MM.1S (cell line): ENCODE data around the gene ARIH1.

Experiments used
- DNase-seq: peaks from one replicate; pipeline ENCODE4 v3.0.0-alpha.2; 2015
- H2AFZ ChIP-seq: fragments of 300-600 bp; sonication (generic); 2 replicates; pipeline ENCODE4 v1.6.0; 2016; ENCODE audit warnings: antibody characterized with exemption, low read length
- H3F3A ChIP-seq: fragments of 300-600 bp; sonication (generic); 2 replicates; pipeline ENCODE4 v1.6.1; 2016; ENCODE audit warnings: mild to moderate bottlenecking, antibody characterized with exemption, low read length, moderate library complexity, mixed read lengths; ENCODE audit not compliant: insufficient read depth
- H3K27ac ChIP-seq: fragments of 300-600 bp; sonication (generic); 2 replicates; pipeline ENCODE4 v1.5.1; 2016; ENCODE audit warnings: mild to moderate bottlenecking, low read length
- H3K27me3 ChIP-seq: fragments of 300-600 bp; sonication (generic); replicated peaks from 2 replicates; pipeline ENCODE4 v1.6.0; 2016; ENCODE audit warnings: low read length; ENCODE audit not compliant: insufficient read depth
- H3K36me3 ChIP-seq: fragments of 300-600 bp; sonication (generic); replicated peaks from 2 replicates; pipeline ENCODE4 v1.6.1; 2016; ENCODE audit warnings: mild to moderate bottlenecking, low read length, mixed read lengths; ENCODE audit not compliant: insufficient read depth
- H3K4me1 ChIP-seq: fragments of 300-600 bp; sonication (generic); 2 replicates; pipeline ENCODE4 v1.6.1; 2016; ENCODE audit warnings: low read length, mixed read lengths
- H3K4me2 ChIP-seq: fragments of 300-600 bp; sonication (generic); 2 replicates; pipeline ENCODE4 v1.6.0; 2016; ENCODE audit warnings: low read depth, low read length
- H3K4me3 ChIP-seq: fragments of 300-600 bp; sonication (generic); 2 replicates; pipeline ENCODE4 v1.5.1; 2016; ENCODE audit warnings: low read length, mixed read lengths
- H3K79me2 ChIP-seq: fragments of 300-600 bp; sonication (generic); 2 replicates; pipeline ENCODE4 v1.6.1; 2016; ENCODE audit warnings: mixed run types, low read length, mixed read lengths
- H3K9ac ChIP-seq: fragments of 300-600 bp; sonication (generic); 2 replicates; pipeline ENCODE4 v1.6.1; 2016; ENCODE audit warnings: low read length, mixed read lengths
- H3K9me2 ChIP-seq: fragments of 300-600 bp; sonication (generic); replicated peaks from 2 replicates; pipeline ENCODE4 v1.6.1; 2016; ENCODE audit warnings: mild to moderate bottlenecking, low read length, mixed read lengths; ENCODE audit not compliant: insufficient read depth
- H3K9me3 ChIP-seq: fragments of 300-600 bp; sonication (generic); replicated peaks from 2 replicates; pipeline ENCODE4 v1.6.1; 2016; ENCODE audit warnings: mild to moderate bottlenecking, low read length, mixed read lengths; ENCODE audit not compliant: insufficient read depth
- H4K20me1 ChIP-seq: fragments of 300-600 bp; sonication (generic); 2 replicates; pipeline ENCODE4 v1.6.1; 2016; ENCODE audit warnings: mild to moderate bottlenecking, low read length, moderate library complexity, mixed read lengths; ENCODE audit not compliant: insufficient read depth
- EZH2 ChIP-seq: fragments of 300-600 bp; sonication (generic); optimal IDR thresholded peaks from 2 replicates; pipeline ENCODE3; 2017; ENCODE audit warnings: low read depth, mild to moderate bottlenecking, antibody characterized with exemption, low read length, mixed read lengths
- EZH2phosphoT487 ChIP-seq: fragments of 300-600 bp; sonication (generic); IDR thresholded peaks from 2 replicates; pipeline ENCODE4 v1.6.1; 2018; ENCODE audit warnings: antibody characterized with exemption, low read length
- TF ChIP-seq, protein P1 (sequence below): fragments of 300-600 bp; sonication (generic); IDR thresholded peaks from 2 replicates; pipeline ENCODE4 v1.5.1; 2016; ENCODE audit warnings: antibody characterized with exemption, low read length, mixed read lengths

Gene ARIH1

DNA sequence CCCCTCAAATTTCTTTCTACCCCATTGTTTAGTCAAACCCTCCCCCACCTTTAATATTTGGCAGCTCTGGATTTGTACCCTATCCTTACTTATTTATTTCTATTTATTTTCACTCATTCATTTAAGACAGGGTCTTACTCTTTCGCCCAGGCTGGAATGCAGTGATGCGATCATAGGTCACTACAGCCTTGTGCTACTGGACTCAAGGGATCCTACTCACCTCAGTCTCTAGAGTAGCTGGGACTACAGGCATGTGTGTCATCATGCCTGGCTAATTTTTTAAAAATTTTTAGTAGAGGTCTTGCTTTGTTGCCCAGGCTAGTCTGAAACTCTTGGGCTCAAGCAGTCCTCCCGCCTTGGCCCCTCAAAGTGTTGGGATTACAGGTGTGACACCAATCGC lies 35.4 kb downstream of the ARIH1 start:
- Histone ChIP-seq H3K4me1 (0 out of 2 replicates have a peak, but pooled peaks cover 5% of the 10 kb centered on the region), H3K9ac (no peak overlapping the region), H3K9me3 (no peaks in the 10 kb centered on the region), H3K27ac (no peak overlapping the region), H3K36me3 (no peaks in the 10 kb centered on the region), H3K9me2 (no peaks in the 10 kb centered on the region), H3K27me3 (no peaks in the 10 kb centered on the region), H3F3A (no peaks in the 10 kb centered on the region), H4K20me1 (peaks cover 32% of the 10 kb centered on the region; the same call in 1 of the 2 replicates), H2AFZ (no peak overlapping the region), H3K79me2 (peaks cover 98% of the 10 kb centered on the region), H3K4me2 (no peak overlapping the region), H3K4me3 (no peak overlapping the region)
- DNase-seq = no peak
- TF ChIP-seq EZH2phosphoT487 (no peak), EZH2 (no peak)
- TF ChIP-seq, protein P1, sequence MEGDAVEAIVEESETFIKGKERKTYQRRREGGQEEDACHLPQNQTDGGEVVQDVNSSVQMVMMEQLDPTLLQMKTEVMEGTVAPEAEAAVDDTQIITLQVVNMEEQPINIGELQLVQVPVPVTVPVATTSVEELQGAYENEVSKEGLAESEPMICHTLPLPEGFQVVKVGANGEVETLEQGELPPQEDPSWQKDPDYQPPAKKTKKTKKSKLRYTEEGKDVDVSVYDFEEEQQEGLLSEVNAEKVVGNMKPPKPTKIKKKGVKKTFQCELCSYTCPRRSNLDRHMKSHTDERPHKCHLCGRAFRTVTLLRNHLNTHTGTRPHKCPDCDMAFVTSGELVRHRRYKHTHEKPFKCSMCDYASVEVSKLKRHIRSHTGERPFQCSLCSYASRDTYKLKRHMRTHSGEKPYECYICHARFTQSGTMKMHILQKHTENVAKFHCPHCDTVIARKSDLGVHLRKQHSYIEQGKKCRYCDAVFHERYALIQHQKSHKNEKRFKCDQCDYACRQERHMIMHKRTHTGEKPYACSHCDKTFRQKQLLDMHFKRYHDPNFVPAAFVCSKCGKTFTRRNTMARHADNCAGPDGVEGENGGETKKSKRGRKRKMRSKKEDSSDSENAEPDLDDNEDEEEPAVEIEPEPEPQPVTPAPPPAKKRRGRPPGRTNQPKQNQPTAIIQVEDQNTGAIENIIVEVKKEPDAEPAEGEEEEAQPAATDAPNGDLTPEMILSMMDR = no peak

DNA sequence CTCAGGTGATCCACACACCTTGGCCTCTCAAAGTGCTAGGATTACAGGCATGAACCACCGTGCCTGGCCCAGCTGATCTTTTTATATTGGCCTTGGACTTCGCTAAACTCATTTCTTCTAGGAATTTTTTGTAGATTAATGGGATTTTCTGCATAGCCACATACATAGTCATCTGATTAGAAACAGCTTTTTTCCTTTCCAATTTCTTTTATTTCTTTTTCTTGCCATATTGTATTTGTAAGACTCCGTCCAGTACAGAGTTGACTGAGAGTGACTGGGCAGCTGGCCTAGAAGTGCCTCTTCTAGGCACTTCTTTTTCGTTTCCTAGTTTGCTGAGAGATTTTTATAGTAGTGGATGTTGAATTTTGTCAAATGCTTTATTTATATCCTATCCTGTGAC lies 37.4 kb downstream of the ARIH1 start:
- no peak overlapping the region for H3K27ac ChIP-seq
- no peaks in the 10 kb centered on the region for H3F3A ChIP-seq
- no peaks in the 10 kb centered on the region for H3K9me2 ChIP-seq
- H3K27me3 ChIP-seq = no peaks in the 10 kb centered on the region
- no peak overlapping the region for H3K4me2 ChIP-seq
- no peak overlapping the region for H2AFZ ChIP-seq
- H3K4me3 ChIP-seq = no peak overlapping the region
- no peaks in the 10 kb centered on the region for H3K4me1 ChIP-seq
- H3K9ac ChIP-seq = no peak overlapping the region
- peaks cover 25% of the 10 kb centered on the region; the same call in 1 of the 2 replicates for H4K20me1 ChIP-seq
- H3K36me3 ChIP-seq = no peaks in the 10 kb centered on the region
- no peak for DNase-seq
- TF ChIP-seq, protein P1 = no peak
- no peak for TF ChIP-seq EZH2
- H3K9me3 ChIP-seq = no peaks in the 10 kb centered on the region
- H3K79me2 ChIP-seq = peaks cover 98% of the 10 kb centered on the region

DNA sequence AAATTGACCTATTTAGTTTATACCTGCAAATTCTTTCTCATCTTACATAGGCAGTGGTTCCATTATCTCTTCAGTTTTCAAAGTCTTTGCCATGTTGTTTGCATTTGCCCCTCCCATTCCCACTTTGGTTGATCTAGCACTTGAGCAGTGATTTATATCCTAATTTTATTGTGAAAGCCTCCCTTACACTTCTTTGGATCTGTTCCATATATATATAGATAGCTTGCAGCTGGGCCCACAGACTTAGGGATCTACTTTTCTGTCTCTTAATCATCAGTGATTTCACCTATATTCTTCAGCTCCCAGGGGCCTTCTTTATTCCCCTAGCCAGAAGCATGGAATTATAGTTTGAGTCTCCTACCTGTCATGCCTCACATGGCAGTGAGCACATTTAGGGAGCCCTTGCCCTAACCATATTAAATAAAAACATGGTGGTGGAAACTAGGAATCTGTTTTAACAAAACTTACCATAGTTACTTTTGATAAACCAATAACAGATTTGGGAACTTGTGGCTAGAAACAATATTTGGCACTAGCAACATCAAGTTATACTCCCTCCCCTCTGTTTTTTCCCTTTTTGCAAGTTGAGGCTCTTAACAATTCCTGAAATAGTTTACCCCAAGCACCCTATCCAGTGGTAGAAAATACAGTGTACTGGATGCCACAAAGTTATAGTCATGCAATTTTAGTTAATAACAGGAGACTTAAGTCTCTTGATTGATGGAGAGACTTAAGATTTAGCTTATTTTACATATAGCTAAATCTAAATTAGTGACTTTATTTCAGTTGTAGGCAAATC lies 41.7 kb downstream of the ARIH1 start:
- TF ChIP-seq, protein P1 = no peak
- TF ChIP-seq EZH2 = no peak
- no peak for TF ChIP-seq EZH2phosphoT487
- H3K4me3 ChIP-seq = no peak overlapping the region
- H3K9me3 ChIP-seq = no peaks in the 10 kb centered on the region
- no peak overlapping the region for H3K9ac ChIP-seq
- peaks cover 90% of the 10 kb centered on the region for H3K79me2 ChIP-seq
- no peak overlapping the region for H3K4me2 ChIP-seq
- H3K27me3 ChIP-seq = no peaks in the 10 kb centered on the region
- no peaks in the 10 kb centered on the region for H3K36me3 ChIP-seq
- H3K27ac ChIP-seq = no peak overlapping the region
- no peak for DNase-seq
- no peaks in the 10 kb centered on the region for H3K9me2 ChIP-seq
- H3K4me1 ChIP-seq = no peaks in the 10 kb centered on the region
- peaks cover 26% of the 10 kb centered on the region; the same call in 1 of the 2 replicates for H4K20me1 ChIP-seq
- no peaks in the 10 kb centered on the region for H3F3A ChIP-seq
- no peak overlapping the region for H2AFZ ChIP-seq
